GM12875 (cell line): Measurements from ENCODE around the gene CLSTN2.

Source experiments
- H3K4me3 ChIP-seq: one replicate; pipeline ENCODE4 v1.5.1; 2011; ENCODE audit warnings: low read depth, low read length, control low read depth
- CTCF ChIP-seq: IDR thresholded peaks from 2 replicates; pipeline ENCODE4 v1.5.1; 2011; ENCODE audit warnings: low read depth, mild to moderate bottlenecking, control low read depth, inconsistent platforms, low read length, moderate library complexity, borderline replicate concordance; ENCODE audit not compliant: insufficient read depth

Gene CLSTN2

GRCh38 chr3:140021269-140021668 lies 86.3 kb downstream of the CLSTN2 start:
- no peak overlapping the region for H3K4me3 ChIP-seq
- no peak for TF ChIP-seq CTCF

DNA sequence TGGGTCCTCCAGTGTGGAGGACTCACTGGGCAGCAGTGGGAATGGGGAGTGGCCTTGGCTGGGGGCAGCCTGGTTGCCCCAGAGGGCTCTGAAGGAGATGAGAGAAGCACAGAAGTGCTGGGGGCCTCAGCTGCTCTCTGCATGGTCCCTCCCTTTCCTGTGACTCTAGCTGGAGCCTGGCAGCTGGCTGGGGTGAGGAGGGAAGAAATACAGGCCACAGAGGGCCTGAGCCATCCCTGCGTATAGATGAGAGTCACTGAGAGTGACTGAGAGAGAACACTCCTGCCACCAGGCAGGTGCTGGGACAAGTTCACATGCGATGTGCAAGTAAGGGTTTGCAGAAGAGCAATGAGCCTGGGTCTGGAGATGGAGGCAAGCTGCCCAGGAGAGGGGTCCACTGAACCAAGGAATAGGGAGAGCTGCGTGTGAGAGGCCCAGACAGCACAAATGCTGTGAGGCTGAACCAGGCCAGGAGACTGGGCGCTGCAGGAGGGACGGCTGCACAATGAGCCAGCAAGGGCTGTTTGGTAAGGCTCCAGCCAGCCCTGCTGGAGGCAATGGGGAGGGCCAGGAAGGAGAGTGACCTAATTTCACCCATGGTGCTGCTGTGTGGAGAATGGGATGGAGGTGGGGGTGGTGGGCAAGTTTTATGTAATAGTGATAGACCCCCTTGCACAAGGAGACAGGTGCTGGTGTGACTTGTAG lies 87.2 kb downstream of the CLSTN2 start:
- TF ChIP-seq CTCF, result no peak
- H3K4me3 ChIP-seq, result no peak overlapping the region

- no peak for TF ChIP-seq CTCF
- no peak overlapping the region for H3K4me3 ChIP-seq
Observed at GRCh38 chr3:140023616-140024530, 88.9 kb downstream of the CLSTN2 start.

- no peak overlapping the region for H3K4me3 ChIP-seq
- no peak for TF ChIP-seq CTCF
Observed at GRCh38 chr3:140031170-140031569, 96.2 kb downstream of the CLSTN2 start.

- TF ChIP-seq CTCF, result no peak
- H3K4me3 ChIP-seq, result no peak overlapping the region
Observed at GRCh38 chr3:140034058-140034457, 99.1 kb downstream of the CLSTN2 start.

DNA sequence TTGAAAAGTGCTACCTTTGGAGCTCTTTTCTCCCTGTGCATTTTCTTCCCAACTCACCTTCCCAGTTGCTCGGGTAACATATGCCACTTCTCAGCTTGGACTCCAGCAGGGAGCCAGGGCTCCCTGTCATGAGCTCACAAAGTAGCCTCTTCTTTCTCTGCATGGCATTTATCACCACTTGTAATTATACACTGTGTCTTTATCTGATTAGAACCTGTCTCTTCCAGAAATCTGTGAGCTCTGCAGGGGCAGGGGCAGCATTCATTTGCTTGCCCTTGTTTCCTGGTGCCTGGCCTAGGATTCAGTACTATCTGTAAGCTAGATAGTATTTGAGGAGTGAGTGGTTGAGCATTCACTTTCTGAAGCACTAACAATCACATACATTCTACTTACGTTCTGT lies 100.9 kb downstream of the CLSTN2 start:
- no peak overlapping the region for H3K4me3 ChIP-seq
- no peak for TF ChIP-seq CTCF
